GM12801 (cell line): ENCODE data around the gene SLC25A11.

ENCODE experiments used
- TF ChIP-seq, protein P1 (sequence below): IDR thresholded peaks from one replicate; pipeline ENCODE4 v1.5.1; 2011; ENCODE audit warnings: control low read depth; ENCODE audit not compliant: insufficient read length; ENCODE audit errors: extremely low read depth

SLC25A11 gene

DNA sequence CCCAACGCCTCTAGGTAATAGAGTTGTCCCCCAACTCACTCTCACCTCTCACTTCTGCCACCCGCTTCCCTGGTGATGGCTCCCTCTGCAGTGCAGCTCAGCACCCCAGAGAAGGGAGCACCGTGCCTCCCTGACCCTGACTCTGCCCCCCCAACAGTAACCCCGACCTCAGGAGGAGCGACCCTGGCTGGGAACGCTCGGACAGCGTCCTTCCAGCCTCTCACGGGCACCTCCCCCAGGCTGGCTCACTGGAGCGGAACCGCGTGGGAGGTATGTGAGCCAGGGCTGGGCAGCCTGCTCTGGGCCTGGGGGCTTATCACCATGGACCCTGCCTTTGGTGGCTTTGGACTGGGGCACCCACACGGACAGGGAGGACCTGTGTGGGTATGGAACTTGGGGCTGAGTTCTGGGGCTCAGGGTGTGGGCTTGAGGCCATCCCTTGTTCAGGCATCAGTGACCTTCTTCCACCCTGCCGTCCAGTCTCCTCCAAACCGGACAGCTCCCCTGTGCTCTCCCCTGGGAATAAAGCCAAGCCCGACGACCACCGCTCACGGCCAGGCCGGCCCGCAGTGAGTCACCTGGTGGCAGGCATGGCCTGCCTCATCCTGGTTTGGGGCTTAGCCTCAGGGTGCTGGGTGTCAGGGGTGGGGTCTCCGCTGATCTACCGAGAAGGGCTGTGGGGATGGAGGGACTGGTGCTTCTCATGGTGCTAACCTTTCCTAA, 47.2 kb downstream of the SLC25A11 start:
- TF ChIP-seq, protein P1, sequence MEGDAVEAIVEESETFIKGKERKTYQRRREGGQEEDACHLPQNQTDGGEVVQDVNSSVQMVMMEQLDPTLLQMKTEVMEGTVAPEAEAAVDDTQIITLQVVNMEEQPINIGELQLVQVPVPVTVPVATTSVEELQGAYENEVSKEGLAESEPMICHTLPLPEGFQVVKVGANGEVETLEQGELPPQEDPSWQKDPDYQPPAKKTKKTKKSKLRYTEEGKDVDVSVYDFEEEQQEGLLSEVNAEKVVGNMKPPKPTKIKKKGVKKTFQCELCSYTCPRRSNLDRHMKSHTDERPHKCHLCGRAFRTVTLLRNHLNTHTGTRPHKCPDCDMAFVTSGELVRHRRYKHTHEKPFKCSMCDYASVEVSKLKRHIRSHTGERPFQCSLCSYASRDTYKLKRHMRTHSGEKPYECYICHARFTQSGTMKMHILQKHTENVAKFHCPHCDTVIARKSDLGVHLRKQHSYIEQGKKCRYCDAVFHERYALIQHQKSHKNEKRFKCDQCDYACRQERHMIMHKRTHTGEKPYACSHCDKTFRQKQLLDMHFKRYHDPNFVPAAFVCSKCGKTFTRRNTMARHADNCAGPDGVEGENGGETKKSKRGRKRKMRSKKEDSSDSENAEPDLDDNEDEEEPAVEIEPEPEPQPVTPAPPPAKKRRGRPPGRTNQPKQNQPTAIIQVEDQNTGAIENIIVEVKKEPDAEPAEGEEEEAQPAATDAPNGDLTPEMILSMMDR, result no peak

DNA sequence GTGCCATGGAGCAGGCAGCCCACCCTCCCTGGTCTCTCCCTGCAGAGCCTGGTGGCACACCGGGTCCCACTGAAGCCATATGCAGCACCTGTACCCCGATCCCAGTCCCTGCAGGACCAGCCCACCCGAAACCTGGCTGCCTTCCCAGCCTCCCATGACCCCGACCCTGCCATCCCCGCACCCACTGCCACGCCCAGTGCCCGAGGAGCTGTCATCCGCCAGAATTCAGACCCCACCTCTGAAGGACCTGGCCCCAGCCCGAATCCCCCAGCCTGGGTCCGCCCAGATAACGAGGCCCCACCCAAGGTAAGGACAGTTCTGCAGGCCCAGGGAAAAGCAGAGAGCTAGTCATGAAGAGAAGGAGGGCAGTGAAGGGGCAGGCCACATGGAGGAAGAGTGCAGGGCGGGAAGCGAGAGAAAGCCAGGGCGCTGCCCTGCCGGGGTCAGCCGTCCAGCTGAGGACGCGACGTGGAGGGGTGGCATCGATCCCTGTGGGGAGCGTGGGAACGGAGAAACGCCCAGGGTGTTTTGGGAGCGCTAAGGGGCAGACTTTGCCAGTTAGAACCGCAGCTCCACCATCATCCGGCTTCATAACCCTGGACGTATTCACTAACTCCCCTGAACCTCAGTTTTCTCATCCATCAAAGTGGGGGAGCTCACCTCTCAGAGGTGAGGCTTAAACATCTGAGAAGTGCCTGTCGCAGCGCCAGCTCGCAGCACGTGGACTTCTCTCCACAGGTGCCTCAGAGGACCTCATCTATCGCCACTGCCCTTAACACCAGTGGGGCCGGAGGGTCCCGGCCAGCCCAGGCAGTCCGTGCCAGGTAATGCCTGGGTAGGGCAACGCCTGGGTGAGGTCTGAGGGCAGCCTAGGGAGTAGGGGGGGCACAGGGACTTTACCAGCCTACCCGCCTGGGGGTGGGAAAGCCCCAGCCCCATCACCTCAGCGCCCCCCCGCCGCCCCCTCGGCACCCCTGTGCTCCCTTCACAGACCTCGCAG, 48.1 kb downstream of the SLC25A11 start:
- TF ChIP-seq, protein P1, result no peak

DNA sequence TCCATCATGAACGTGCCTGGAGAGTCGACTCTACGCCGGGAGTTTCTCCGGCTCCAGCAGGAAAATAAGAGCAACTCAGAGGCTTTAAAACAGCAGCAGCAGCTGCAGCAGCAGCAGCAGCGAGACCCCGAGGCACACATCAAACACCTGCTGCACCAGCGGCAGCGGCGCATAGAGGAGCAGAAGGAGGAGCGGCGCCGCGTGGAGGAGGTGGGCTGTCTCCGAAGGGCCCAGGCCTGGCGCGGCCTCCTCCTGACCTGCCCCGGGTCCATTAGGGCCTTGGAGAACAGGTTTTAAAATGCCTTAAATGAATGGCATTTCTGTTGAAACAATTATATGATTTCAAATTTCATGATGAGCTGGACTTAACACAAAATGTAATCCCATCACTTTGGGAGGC, 52.3 kb downstream of the SLC25A11 start:
- TF ChIP-seq, protein P1, result no peak
